Neural cell (in vitro differentiated cells): ENCODE results near the gene OSBPL8.

ENCODE experiments used
- CTCF ChIP-seq: fragments of 450-650 bp; IDR thresholded peaks from 2 replicates; pipeline ENCODE4 v1.5.1; 2014; ENCODE audit warnings: antibody characterized with exemption, mild to moderate bottlenecking, moderate library complexity; ENCODE audit not compliant: poor library complexity, severe bottlenecking
- EZH2 ChIP-seq: fragments of 200-600, 300-800 bp; shearing (Covaris generic), sonication (generic); IDR thresholded peaks from 2 replicates; pipeline ENCODE4 v1.6.1; 2014; ENCODE audit warnings: antibody characterized with exemption, low read length, borderline replicate concordance, mild to moderate bottlenecking; ENCODE audit not compliant: insufficient read depth, poor library complexity, severe bottlenecking
- POLR2AphosphoS5 ChIP-seq: IDR thresholded peaks from 2 replicates; pipeline ENCODE4 v1.6.1; 2012
- SMC3 ChIP-seq: fragments of 450-650 bp; conservative IDR thresholded peaks from 2 replicates; pipeline ENCODE4 v1.6.1; 2014; ENCODE audit warnings: antibody characterized with exemption, mild to moderate bottlenecking, moderate library complexity; ENCODE audit not compliant: poor library complexity
- TF ChIP-seq, protein P1 (sequence below): IDR thresholded peaks from 2 replicates; pipeline ENCODE4 v1.6.1; 2012; ENCODE audit warnings: borderline replicate concordance

DNA sequence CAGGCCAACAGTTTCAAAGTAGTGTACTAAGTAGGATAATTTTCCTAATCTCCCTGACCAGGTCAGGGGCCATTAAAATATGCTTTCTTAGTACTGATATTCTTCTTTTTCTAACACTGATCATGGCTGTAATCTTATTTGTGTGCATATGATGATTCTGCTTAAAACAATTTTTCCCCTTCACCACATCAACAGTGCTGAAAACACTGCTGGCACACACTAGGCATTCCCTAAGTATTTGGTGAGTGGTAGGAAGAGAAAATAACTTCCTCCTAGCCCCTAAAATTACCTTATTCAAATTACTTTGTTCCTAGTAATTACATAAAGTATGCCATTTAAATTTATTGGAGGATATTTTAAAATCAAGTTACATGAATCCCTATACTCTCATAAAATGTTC lies 161.5 kb downstream of the OSBPL8 start:
- TF ChIP-seq CTCF = no peak
- no peak for TF ChIP-seq POLR2AphosphoS5
- no peak for TF ChIP-seq EZH2
- TF ChIP-seq SMC3 = no peak
- TF ChIP-seq, protein P1, sequence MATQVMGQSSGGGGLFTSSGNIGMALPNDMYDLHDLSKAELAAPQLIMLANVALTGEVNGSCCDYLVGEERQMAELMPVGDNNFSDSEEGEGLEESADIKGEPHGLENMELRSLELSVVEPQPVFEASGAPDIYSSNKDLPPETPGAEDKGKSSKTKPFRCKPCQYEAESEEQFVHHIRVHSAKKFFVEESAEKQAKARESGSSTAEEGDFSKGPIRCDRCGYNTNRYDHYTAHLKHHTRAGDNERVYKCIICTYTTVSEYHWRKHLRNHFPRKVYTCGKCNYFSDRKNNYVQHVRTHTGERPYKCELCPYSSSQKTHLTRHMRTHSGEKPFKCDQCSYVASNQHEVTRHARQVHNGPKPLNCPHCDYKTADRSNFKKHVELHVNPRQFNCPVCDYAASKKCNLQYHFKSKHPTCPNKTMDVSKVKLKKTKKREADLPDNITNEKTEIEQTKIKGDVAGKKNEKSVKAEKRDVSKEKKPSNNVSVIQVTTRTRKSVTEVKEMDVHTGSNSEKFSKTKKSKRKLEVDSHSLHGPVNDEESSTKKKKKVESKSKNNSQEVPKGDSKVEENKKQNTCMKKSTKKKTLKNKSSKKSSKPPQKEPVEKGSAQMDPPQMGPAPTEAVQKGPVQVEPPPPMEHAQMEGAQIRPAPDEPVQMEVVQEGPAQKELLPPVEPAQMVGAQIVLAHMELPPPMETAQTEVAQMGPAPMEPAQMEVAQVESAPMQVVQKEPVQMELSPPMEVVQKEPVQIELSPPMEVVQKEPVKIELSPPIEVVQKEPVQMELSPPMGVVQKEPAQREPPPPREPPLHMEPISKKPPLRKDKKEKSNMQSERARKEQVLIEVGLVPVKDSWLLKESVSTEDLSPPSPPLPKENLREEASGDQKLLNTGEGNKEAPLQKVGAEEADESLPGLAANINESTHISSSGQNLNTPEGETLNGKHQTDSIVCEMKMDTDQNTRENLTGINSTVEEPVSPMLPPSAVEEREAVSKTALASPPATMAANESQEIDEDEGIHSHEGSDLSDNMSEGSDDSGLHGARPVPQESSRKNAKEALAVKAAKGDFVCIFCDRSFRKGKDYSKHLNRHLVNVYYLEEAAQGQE = no peak
